SHP77 (cell line): ENCODE measurements around the gene NR2C2.

Experiments used
- DNase-seq, 2 experiments: peaks; one replicate each; lab custom pipeline; 2025; lab: John Stamatoyannopoulos, UW

The NR2C2 gene

GRCh38 chr3:15063656-15064286 is 116.4 kb downstream of the NR2C2 start:
- DNase-seq = no peak

DNA sequence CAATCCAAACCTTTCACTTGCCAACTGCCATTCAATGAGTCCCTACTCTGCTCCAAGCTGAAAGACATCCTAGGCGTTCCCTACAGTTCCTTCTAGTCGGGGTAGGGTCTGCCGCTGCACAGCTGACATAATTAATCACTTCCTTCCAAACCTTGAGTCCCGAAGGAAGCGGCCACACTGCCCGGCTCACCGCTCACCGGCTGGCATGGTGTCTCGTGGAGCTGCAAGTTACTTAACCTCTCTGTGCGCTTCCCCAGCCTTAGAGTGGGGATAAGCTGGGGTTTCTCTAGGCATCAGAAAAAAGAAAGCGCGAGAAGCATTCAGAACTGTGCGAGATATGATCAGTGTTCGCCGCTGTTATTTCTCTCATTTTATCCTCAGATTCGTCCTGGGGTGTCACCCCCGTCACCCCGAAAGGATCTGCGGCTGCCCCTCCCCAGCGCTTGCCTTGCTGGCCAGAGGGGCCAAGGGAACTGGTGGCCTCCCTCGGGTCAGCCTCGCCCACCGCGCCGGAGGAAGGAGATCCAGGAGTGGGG is 117.0 kb downstream of the NR2C2 start:
- no peak for DNase-seq

GRCh38 chr3:15064835-15065549 is 117.6 kb downstream of the NR2C2 start, which contains the start of gene MRPS25:
TSS of gene MRPS25 (minus strand) at chr3:15065315. CDS start at chr3:15065194, 121 bp downstream.
- peak; percentile 87 to 92 for DNase-seq

DNA sequence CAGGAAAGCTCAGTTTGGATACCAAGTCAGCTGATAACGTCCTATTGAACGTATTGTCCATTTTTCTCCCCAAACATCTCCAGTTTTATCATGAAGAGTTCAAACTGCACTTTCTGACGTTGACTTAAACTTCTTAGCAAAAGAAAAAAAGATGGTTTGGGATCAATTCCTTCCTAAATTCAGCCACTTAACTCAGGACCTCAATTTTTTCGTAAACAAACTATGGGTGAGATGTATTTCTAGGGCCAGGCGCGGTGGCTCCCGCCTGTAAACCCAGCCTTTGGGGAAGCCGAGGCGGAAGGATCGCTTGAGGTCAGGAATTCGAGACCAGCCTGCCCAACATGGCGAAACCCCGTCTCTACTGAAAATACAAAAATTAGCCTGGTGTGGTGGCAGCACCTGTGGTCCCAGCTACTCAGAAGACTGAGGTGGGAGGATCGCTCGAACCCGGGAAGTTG is 118.2 kb downstream of the NR2C2 start:
- no peak for DNase-seq

DNA sequence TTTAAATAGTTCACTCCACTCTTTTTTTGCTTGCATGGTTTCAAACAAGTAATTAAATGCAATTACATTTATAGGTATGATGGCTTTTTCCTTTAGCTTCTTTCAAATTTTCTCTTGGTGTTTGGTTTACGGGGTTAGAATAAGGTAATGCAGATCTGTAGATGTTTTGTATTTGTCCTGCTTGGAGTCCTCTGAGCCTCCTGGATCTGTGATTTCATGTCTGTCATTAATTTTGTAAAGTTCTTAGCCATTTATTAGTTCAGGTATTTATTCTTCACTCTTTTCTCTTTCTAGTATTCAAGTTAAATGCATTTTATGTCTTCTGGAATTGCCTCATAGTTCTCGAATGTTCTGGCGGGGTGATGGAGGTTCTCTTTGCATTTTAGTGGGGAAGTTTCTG is 119.1 kb downstream of the NR2C2 start:
- DNase-seq = no peak

- no peak for DNase-seq
Observed at GRCh38 chr3:15069441-15069840, 122.1 kb downstream of the NR2C2 start.

DNA sequence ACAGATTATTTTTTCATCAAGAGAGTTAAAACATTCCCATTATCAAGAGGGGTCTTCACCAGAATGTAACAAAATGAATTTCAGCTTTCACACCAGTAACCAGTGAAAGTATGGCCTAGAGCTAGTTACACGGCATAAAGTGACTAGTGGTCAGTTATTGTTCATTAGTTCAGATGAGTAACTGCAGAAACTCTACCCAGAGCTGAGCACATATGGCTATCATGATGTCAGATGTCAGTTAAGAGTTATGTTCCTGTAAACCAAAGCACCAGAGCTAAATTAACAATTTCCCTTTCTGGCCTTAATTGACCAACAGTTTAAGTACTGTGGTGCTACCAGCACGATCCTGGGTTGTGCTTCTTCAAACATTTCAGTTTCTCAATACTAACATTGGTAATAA is 124.3 kb downstream of the NR2C2 start:
- no peak for DNase-seq

GRCh38 chr3:15074500-15074899 is 127.1 kb downstream of the NR2C2 start:
- no peak for DNase-seq

- no peak for DNase-seq
Observed at GRCh38 chr3:15079091-15079490, 131.7 kb downstream of the NR2C2 start.

DNA sequence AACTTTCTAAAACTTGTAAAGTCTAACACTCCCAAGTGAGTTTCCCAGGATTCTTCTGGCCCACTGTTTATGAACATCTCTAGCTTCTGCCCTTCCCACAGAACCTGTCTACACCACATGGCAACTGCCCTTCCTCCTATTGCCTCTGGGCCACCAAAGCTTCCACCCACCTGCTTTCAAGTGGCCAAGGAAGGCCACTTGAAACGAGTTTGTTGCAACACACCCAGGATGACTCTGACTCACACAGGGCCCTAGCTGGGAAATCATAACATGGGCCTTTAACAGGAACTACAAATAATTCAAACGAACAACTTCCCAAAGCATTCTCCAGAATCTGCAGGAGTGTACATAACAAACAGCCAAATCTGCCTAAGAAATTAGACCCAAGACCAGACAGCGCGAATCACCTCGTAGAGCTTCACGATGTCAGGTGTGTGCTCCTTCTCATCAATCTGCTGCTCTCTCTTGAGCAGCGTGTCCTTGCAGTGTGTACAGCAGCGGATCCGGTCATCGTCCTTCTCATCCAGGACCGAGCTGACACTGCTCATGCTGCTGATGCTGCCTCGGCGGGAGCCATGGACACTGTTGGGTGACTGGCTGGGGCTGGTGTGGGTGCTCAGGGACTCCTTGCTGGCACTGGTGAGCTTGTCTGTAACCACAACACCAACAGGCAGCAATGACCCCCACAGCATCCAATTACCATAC is 134.7 kb downstream of the NR2C2 start:
- no peak for DNase-seq

DNA sequence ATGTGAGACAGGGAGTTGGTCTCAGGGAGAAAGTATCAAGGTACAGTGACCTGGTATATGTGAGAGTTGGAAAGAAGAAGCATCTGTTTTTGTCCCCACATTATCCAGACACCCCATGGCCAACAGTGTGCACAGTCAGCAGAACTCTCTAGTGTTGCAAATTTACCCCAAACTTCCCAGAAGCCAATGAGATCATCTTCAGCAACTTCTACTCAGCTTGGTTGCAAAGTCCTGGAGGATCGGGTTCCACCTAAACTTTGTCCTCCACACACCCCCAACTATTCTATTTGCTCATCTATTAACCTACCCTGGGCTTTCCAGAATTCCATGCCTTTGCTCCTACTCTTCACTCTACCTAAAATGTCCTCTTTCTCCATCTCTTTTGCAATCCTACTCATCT is 135.9 kb downstream of the NR2C2 start:
- DNase-seq = no peak

DNA sequence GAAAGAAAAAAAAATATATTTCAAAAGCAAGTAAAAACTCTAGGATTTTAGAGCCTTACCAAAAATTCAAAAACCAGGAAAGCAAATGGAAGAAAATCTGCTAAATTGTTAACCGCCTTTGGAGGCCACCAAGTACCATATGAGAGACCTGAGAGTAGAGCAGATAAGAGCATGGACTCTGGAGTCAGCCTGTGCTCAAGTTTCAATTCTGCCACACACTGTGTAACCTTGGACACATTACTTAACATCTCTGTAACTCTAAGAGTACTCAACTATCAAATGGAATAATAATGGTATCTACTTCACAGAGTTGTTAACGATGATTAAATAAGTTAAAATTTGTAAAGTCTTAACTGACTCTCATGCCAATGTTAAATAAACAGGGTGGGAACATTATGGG is 138.9 kb downstream of the NR2C2 start:
- no peak for DNase-seq

- DNase-seq = no peak
Observed at GRCh38 chr3:15086699-15087098, 139.3 kb downstream of the NR2C2 start.

DNA sequence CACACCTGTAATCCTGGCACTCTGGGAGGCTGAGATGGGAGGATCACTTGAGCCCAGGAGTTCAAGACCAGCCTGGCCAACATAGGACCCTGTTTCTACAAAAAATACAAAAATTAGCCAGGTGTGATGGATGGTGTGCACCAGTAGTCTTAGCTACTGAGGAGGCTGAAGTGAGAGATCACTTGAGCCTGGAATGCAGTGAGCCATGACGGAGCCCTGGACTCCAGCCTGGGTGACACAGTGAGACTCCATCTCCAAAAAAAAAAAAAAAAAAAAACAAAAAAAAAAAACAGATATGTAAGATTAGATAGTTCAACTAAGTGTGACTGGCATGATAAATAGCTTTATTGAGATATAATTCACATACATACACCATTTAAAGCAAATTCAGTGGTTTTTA is 141.8 kb downstream of the NR2C2 start:
- no peak for DNase-seq

DNA sequence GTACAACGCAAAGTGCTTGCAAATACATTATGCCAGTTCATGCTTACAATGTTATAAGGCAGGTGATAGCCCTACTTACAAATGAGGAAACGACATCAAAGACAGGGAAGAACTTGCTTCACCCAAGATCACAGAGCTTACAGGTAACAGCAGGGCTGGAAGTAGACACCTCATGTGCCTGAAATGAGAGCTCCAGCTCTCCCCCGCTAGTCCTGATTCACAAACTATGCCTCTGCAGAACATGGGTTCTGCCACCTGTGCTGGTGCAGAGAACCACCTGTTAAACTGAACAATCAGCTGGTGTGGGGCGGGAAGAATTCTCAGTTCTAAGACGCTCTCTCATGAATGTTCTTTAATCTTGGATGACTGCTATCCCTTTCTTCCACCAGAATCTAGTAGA is 144.2 kb downstream of the NR2C2 start:
- no peak for DNase-seq

DNA sequence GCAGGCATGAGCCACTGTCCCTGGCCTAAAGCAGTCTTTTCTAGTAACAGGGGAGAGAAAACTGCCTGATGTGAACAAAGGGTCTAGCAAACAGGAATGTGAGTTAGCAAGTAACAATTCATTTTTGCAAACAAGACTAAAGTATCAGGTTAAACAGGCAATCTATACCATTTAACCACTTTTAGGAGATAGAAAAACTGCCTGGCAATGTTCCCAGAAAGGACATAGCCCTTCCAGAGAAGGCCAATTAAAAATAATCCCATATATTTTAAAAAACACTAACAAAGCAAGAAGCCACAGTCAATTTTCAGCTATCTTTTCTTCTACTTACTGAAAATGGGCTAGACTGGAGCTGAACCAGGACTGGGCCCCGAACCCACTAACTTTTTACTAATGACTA is 145.3 kb downstream of the NR2C2 start:
- no peak for DNase-seq

DNA sequence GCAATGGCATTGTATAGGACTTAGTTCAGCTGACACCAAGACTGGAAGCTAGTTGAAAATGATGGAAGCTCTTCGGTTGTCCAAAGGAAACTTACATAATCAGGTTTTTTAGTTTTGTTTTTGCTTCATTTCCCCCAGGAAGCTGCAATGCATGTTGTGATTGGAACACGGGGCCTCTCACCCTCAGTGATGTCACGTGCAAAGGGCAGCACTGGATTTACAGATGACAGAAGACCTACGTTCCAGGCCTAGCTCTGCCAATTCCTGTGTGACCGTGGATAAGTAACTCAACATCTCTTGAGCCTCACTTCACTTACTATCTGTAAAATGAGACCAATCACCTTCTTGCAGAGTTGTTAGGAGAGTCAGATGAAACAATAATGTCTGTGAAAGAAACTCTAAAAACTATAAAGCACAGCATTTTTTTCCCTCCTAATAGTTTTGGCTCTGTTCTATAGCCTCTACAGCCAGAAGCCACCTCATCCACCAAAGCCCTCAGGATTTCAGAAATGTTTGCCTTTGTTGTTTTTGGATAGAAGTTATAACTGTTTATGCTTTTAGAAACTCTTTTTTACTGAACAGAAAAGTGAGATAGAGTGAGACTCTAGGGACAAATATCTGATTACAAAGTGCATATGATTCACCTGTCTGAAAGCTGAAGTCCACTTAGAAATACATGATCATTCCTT is 146.9 kb downstream of the NR2C2 start:
- no peak for DNase-seq

DNA sequence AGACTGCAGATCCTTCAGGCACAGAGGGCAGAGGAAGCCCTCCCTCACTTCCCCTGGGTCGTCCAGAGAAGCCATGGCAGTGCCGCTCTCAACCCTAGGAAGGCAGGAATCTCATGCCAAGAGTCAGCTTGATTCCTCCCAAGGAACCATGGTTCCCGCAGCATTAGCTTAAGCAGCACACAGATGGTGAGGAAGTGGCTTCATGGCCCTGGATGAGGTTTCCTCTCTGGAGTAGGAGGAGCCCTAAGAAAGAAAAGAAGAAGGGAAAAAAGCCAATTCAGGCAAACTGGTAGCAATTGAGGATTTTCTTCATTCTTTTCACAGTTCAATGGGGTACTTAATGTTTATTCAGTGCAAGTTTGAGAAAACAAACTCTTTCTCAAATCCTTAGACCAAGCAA is 148.7 kb downstream of the NR2C2 start:
- no peak for DNase-seq

DNA sequence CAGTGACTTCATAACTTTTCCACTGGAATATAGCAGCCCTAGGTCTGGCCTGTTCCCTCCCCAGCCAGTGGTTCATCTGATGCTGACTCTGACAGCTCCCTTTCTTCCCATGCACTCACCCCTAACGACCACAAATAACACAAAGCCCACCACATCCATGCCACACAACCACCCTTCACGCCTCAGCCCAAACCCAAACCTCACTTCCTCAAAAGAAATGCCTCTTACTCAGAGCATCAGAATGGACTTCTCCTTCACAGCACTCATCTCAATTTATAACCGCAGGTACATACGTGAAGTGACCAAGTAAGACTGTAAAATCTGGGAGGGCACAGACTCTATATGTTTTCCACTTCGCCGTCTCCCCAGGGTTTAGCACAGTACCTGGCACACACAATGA is 150.5 kb downstream of the NR2C2 start:
- no peak for DNase-seq
